Ishikawa (cell line): Measurements from ENCODE around the gene CLEC4C.

Experiments
- CEBPB ChIP-seq: IDR thresholded peaks from 2 replicates; pipeline ENCODE4 v1.6.1; 2012
- CREB1 ChIP-seq: IDR thresholded peaks from 2 replicates; pipeline ENCODE4 v1.6.1; 2012; ENCODE audit warnings: low read depth
- EGR1 ChIP-seq: IDR thresholded peaks from 2 replicates; pipeline ENCODE4 v1.6.1; 2012
- EP300 ChIP-seq: IDR thresholded peaks from 2 replicates; pipeline ENCODE4 v1.6.1; 2012; ENCODE audit warnings: borderline replicate concordance
- FOXM1 ChIP-seq: IDR thresholded peaks from 2 replicates; pipeline ENCODE4 v1.6.1; 2012; ENCODE audit warnings: low read depth, borderline replicate concordance
- NFIC ChIP-seq: IDR thresholded peaks from 2 replicates; pipeline ENCODE4 v1.6.1; 2012
- RAD21 ChIP-seq: IDR thresholded peaks from 2 replicates; pipeline ENCODE4 v1.6.1; 2012; ENCODE audit warnings: low read depth
- TAF1 ChIP-seq: IDR thresholded peaks from 2 replicates; pipeline ENCODE4 v1.6.1; 2012; ENCODE audit warnings: low read depth, mild to moderate bottlenecking
- TCF12 ChIP-seq: IDR thresholded peaks from 2 replicates; pipeline ENCODE4 v1.6.1; 2012; ENCODE audit warnings: low read depth
- TEAD4 ChIP-seq: IDR thresholded peaks from 2 replicates; pipeline ENCODE4 v1.6.1; 2012
- YY1 ChIP-seq: IDR thresholded peaks from 2 replicates; pipeline ENCODE4 v1.6.1; 2012; ENCODE audit warnings: low read depth
- ZBTB7A ChIP-seq: IDR thresholded peaks from 2 replicates; pipeline ENCODE4 v1.6.1; 2012; ENCODE audit warnings: low read depth
- TF ChIP-seq, protein P1 (sequence below): IDR thresholded peaks from 2 replicates; pipeline ENCODE4 v1.6.1; 2012; ENCODE audit warnings: low read depth, mild to moderate bottlenecking
- TF ChIP-seq, protein P2 (sequence below): IDR thresholded peaks from 2 replicates; pipeline ENCODE4 v1.6.1; 2012
- TF ChIP-seq, protein P3 (sequence below): IDR thresholded peaks from 2 replicates; pipeline ENCODE4 v1.6.1; 2012

CLEC4C gene

DNA sequence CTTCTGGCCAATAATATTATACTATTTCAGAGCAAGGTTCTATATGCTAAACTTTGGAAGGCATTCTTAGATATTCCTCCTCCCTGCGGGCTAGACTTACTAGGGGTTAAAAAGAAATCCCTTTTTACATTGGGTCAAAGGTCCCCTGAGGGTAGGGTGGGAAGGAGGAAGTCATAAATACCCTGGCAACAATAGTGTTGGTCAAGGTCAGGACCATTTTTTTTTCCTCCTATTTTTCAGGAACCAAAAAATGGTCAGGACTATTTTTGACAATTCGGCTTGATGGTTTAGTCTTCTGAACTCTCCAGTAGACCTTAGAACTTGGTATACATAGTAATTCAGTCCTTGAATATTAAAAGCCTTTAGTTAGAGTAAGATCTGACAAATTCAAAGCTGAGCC lies 37.5 kb upstream of the CLEC4C start:
- TF ChIP-seq NFIC (no peak), CREB1 (no peak), TAF1 (no peak), EP300 (no peak), TEAD4 (no peak), EGR1 (no peak), ZBTB7A (no peak)
- TF ChIP-seq, protein P1, sequence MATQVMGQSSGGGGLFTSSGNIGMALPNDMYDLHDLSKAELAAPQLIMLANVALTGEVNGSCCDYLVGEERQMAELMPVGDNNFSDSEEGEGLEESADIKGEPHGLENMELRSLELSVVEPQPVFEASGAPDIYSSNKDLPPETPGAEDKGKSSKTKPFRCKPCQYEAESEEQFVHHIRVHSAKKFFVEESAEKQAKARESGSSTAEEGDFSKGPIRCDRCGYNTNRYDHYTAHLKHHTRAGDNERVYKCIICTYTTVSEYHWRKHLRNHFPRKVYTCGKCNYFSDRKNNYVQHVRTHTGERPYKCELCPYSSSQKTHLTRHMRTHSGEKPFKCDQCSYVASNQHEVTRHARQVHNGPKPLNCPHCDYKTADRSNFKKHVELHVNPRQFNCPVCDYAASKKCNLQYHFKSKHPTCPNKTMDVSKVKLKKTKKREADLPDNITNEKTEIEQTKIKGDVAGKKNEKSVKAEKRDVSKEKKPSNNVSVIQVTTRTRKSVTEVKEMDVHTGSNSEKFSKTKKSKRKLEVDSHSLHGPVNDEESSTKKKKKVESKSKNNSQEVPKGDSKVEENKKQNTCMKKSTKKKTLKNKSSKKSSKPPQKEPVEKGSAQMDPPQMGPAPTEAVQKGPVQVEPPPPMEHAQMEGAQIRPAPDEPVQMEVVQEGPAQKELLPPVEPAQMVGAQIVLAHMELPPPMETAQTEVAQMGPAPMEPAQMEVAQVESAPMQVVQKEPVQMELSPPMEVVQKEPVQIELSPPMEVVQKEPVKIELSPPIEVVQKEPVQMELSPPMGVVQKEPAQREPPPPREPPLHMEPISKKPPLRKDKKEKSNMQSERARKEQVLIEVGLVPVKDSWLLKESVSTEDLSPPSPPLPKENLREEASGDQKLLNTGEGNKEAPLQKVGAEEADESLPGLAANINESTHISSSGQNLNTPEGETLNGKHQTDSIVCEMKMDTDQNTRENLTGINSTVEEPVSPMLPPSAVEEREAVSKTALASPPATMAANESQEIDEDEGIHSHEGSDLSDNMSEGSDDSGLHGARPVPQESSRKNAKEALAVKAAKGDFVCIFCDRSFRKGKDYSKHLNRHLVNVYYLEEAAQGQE = no peak

DNA sequence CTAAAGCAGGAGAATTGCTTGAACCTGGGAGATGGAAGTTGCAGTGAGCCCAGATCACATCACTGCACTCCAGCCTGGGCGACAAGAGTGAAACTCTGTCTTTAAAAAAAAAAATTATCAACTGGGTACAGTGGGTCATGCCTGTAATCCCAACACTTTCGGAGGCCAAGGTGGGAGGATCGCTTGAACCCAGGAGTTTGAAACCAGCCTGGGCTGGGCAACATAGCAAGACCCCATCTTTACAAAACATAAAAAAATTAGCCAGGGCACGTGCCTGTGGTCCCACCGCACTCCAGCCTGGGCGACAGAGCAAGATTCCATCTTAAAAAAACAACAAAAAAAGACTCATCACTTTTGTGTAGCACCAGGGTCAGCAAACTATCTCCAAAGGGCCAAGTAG lies 34.9 kb upstream of the CLEC4C start:
- TF ChIP-seq EGR1 = no peak
- TF ChIP-seq TCF12 = no peak
- TF ChIP-seq CREB1 = no peak
- TF ChIP-seq TAF1 = no peak
- TF ChIP-seq EP300 = no peak

DNA sequence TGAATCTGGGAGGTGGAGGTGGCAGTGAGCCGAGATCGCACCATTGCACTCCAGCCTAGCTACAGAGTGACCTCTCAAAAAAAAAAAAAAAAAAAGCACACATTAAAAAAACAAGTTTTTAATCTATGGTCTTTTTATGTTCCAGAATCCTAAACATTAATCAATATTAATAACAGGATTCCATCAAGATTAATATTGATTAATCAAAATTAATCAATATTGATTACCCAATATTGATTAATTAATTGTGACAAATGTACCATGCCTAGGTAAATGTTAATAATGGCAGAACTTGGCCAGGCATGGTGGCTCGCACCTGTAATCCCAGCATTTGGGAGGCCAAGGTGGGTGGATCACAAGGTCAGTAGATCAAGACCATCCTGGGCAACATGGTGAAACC lies 34.1 kb upstream of the CLEC4C start:
- TF ChIP-seq ZBTB7A (no peak), TAF1 (no peak), NFIC (no peak), CEBPB (no peak), TCF12 (no peak), EGR1 (no peak), YY1 (no peak), FOXM1 (no peak), EP300 (no peak), CREB1 (no peak), RAD21 (no peak), TEAD4 (no peak)
- TF ChIP-seq, protein P2, sequence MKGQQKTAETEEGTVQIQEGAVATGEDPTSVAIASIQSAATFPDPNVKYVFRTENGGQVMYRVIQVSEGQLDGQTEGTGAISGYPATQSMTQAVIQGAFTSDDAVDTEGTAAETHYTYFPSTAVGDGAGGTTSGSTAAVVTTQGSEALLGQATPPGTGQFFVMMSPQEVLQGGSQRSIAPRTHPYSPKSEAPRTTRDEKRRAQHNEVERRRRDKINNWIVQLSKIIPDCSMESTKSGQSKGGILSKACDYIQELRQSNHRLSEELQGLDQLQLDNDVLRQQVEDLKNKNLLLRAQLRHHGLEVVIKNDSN = no peak
- TF ChIP-seq, protein P1 = no peak
- TF ChIP-seq, protein P3, sequence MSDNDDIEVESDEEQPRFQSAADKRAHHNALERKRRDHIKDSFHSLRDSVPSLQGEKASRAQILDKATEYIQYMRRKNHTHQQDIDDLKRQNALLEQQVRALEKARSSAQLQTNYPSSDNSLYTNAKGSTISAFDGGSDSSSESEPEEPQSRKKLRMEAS = no peak

DNA sequence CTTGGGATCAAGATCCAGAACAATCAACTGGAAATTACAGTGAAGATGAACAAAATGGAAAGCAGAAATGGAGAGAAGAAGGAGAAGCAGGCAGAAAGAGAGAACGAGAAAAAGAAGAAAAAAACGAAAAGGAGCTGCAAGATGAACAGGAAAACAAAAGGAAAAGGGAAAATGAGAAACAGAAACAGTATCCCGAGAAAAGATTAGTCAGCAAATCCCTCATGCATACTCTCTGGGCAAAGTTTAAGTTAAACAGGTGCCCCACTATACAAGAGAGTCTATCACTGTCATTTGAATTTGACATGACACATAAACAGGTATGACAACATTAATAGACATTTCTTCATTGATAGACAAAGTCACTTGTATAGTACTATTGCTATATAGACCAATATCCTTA lies 22.8 kb upstream of the CLEC4C start:
- TF ChIP-seq FOXM1 (no peak), TCF12 (no peak), RAD21 (no peak), TEAD4 (no peak), EGR1 (no peak), CEBPB (no peak), ZBTB7A (no peak), YY1 (no peak), TAF1 (no peak)
- TF ChIP-seq, protein P1 = no peak
- TF ChIP-seq, protein P3 = no peak
- TF ChIP-seq, protein P2 = no peak

DNA sequence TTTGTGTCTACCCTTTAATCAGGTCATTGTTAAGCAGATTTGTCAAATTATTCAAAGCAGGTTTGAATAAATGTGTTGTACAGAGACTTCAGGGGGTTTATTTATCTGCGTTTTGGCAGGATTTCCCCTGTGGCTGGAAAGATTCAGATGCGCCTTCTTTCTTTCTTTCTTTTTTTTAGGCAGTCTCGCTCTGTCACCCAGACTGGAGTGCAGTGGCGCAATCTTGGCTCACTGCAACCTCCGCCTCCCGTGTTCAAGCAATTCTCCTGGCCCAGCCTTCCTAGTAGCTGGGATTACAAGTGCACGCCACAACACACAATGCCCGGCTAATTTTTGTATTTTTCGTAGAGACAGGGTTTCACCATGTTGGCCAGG lies 11.6 kb upstream of the CLEC4C start:
- TF ChIP-seq FOXM1 = no peak
- no peak for TF ChIP-seq YY1
- no peak for TF ChIP-seq CEBPB
- no peak for TF ChIP-seq EP300
- no peak for TF ChIP-seq TCF12
- TF ChIP-seq TEAD4 = no peak
